IPS-18c (cell line): ENCODE measurements around the gene APP.
"Not testable (repeated sequence)": the region's sequence is repeated elsewhere in the genome, so short reads cannot be mapped to it uniquely, and the experiment has no call there.

Source experiments
- H3K4me3 ChIP-seq: 2 replicates; pipeline ENCODE4 v1.7.0; 2013; ENCODE audit warnings: low read depth, mild to moderate bottlenecking, low read length, moderate library complexity; ENCODE audit not compliant: insufficient read depth
- H3K9me3 ChIP-seq: one replicate; pipeline ENCODE4 v1.6.1; 2013; ENCODE audit warnings: mild to moderate bottlenecking, low read length, moderate library complexity; ENCODE audit not compliant: control insufficient read depth, insufficient read depth

Gene APP

GRCh38 chr21:26025536-26026512 is 144.7 kb downstream of the APP start:
- Histone ChIP-seq H3K4me3 (no peak overlapping the region), H3K9me3 (no peaks in the 10 kb centered on the region)

GRCh38 chr21:26023406-26023805 is 147.2 kb downstream of the APP start:
- not testable (repeated sequence) for H3K9me3 ChIP-seq, H3K4me3 ChIP-seq

DNA sequence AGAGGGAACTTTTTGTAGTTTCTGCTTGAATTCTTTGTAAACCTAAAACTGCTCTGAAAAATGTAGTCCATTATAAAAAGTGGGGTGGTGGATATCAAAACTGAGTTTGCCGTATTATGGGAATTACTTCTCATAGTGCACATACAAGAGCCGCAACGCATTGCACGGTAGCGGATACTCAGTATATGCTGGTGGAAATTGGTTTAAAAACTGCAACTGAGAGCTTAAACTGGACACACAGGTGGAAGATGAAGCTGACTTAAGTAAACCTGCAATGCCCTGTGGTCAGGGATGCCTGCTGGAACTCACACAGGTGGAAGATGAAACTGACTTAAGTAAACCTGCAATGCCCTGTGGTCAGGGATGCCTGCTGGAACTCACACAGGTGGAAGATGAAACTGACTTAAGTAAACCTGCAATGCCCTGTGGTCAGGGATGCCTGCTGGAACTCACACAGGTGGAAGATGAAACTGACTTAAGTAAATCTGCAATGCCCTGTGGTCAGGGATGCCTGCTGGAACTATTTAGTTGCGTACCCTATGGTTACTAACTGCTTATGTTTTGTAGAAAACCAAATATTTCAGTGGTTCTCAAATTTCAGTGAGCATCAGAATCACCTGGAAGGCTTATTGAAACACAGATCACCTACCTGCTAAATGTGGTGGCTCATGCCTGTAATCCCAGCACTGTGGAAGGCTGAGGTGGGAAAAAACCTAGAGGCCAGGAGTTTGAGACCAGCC is 147.8 kb downstream of the APP start:
- H3K9me3 ChIP-seq, result not testable (repeated sequence)

GRCh38 chr21:26020510-26020909 is 150.1 kb downstream of the APP start:
- H3K9me3 ChIP-seq, result no peaks in the 10 kb centered on the region
- H3K4me3 ChIP-seq, result no peak overlapping the region

More for the DNA sequence above, 147.8 kb downstream of the APP start:
- not testable (repeated sequence) for H3K4me3 ChIP-seq

DNA sequence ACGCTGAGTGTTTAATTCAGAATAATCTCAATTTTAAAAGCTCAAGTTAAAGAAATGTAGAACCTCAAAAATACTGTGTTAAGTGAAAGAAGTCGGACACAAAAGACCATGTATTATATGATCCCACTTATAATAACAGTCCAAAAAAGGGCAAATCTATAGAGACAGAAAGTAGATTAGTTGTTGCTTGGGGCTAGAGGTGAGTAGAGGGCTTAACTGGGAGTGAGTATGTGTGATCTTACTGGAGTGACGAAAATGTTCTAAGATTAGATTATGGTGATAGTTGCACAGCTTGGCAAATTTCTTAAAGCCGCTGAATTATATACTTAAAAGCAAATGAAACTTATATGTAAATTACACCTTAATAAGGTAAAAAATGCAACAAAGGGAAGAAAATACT is 150.5 kb downstream of the APP start:
- Histone ChIP-seq H3K4me3 (no peak overlapping the region), H3K9me3 (no peaks in the 10 kb centered on the region)

GRCh38 chr21:26019236-26019635 is 151.3 kb downstream of the APP start:
- Histone ChIP-seq H3K9me3 (no peaks in the 10 kb centered on the region), H3K4me3 (no peak overlapping the region)

GRCh38 chr21:26013970-26014369 is 156.6 kb downstream of the APP start:
- no peaks in the 10 kb centered on the region for H3K9me3 ChIP-seq
- no peak overlapping the region for H3K4me3 ChIP-seq

DNA sequence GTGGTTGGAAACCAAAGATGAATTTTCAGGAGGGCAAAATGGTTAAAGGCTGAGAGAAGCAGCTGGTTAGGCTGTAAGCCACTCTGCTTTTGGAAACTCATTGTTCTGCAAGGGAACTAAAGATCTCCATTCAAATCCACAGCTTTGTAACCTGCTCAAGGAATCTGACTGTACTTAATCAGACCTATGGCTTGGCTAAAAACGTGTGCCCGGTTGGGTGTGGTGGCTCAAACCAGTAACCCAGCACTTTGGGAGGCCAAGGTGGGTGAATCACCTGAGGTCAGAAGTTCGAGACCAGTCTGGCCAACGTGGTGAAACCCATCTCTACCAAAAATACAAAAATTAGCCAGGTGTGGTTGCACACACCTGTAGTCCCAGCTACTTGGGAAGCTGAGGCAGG is 158.1 kb downstream of the APP start:
- H3K9me3 ChIP-seq, result not testable (repeated sequence)

GRCh38 chr21:26011292-26011940 is 159.2 kb downstream of the APP start:
- no peak overlapping the region for H3K4me3 ChIP-seq

More for the DNA sequence above, 158.1 kb downstream of the APP start:
- H3K4me3 ChIP-seq, result not testable (repeated sequence)

GRCh38 chr21:26007951-26008498 is 162.5 kb downstream of the APP start:
- Histone ChIP-seq H3K9me3 (no peaks in the 10 kb centered on the region), H3K4me3 (no peak overlapping the region)

More at GRCh38 chr21:26011292-26011940, 159.2 kb downstream of the APP start:
- H3K9me3 ChIP-seq, result no peaks in the 10 kb centered on the region

DNA sequence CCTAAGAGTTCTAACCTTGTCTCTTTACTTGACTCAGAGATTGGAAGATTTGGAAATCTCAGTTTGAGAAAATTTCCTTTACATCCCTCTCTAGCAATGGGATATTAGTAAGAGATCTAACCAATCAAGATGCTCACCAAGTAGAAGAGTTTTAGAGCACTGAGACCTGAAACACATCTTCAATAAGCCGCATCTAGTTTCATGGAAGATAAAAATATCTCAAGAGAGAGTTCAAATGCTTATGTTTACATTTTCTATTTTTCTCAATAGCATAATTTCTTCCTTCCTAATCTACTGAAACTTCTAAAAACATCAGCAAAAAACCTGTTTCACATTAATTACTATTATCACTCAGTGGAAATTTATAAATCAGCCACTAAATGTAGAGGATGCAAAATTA is 165.1 kb downstream of the APP start:
- no peaks in the 10 kb centered on the region for H3K9me3 ChIP-seq
- no peak overlapping the region for H3K4me3 ChIP-seq

- Histone ChIP-seq H3K4me3 (no peak overlapping the region), H3K9me3 (no peaks in the 10 kb centered on the region)
These were observed 167.2 kb downstream of the APP start for GRCh38 chr21:26003404-26003803.

GRCh38 chr21:26001356-26001755 is 169.2 kb downstream of the APP start:
- Histone ChIP-seq H3K9me3 (no peaks in the 10 kb centered on the region), H3K4me3 (no peak overlapping the region)

DNA sequence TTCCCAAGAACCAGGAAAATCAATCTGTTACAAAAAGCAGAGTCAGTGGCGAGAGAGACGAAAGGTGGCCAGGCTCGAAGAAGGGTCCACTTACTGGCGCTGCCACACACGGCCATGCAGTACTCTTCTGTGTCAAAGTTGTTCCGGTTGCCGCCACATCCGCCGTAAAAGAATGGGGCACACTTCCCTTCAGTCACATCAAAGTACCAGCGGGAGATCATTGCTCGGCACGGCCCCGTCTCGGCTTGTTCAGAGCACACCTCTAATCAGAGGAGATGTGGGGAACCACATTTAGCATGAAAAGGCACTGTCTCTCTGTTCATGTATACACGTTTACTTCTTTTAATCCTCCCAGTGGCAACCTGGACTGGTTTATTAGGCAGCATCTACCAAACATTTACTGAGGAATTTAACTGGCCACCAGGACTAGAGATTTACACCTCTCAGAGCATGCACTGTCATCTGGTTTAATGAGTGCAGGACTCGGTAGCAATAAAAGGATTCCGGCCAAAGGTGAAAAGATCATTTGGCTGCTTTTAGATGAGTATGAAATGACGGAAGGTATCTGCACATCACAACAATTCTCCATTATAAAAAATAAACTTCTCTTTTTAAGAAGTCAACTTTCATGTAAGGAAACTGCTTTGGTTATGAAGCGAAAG is 170.5 kb downstream of the APP start:
- Histone ChIP-seq H3K4me3 (no peak overlapping the region), H3K9me3 (no peaks in the 10 kb centered on the region)

- no peak overlapping the region for H3K4me3 ChIP-seq
- H3K9me3 ChIP-seq, result no peaks in the 10 kb centered on the region
These were observed 172.6 kb downstream of the APP start for GRCh38 chr21:25997788-25998611.

GRCh38 chr21:25995278-25995677 is 175.3 kb downstream of the APP start:
- Histone ChIP-seq H3K9me3 (no peaks in the 10 kb centered on the region), H3K4me3 (no peak overlapping the region)
